ENCODE data around the gene PCDHB5. TPM values are rescaled to one million over a fixed set of nuclear protein-coding genes. Genes with fewer than 3 reads are reported as not detected.
A peak's percentile ranks its signal among the peaks of the same experiment; 100 is the strongest.
"Not testable (repeated sequence)": the region's sequence is repeated elsewhere in the genome, so short reads cannot be mapped to it uniquely, and the experiment has no call there.

Gene PCDHB5
- total RNA-seq, 1 donor, result 2.9 TPM

DNA sequence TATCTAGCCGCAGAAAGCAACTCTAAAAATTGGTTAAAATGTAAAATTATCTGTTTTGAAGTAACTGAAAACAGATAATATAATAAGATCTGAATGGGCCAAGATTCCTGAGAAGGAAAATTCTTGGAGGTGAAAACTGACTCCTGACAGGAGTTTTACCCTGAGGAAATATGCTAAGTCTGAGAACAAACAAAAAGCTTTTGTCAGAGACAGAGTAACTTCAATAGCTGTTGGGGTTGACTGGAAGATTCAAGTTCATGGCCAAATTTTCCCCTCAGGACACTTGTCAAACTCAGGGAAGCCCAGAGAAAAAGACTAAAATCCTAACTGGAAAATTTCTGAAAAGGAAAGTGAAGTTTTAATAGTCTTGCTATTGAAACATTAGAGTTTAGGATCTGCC, 7.7 kb upstream of the PCDHB5 start:
- Histone ChIP-seq H3K27me3 (ENCODE audit: insufficient read depth, low read length) (no peaks in the 10 kb centered on the region), H3K4me1 (ENCODE audit: insufficient read depth, low read length) (no peaks in the 10 kb centered on the region), H3K4me2 (ENCODE audit: insufficient read depth, low read length) (no peak overlapping the region), H3K4me3 (ENCODE audit: insufficient read depth, low read length) (no peak overlapping the region), H3K9me3 (ENCODE audit: low read depth, low read length) (no peaks in the 10 kb centered on the region), H3K79me2 (ENCODE audit: insufficient read depth, low read length) (no peaks in the 10 kb centered on the region), H3K36me3 (ENCODE audit: insufficient read depth, low read length) (no peaks in the 10 kb centered on the region), H4K20me1 (ENCODE audit: insufficient read depth, low read length) (no peaks in the 10 kb centered on the region), H2AFZ (ENCODE audit: low read length) (no peak overlapping the region), H3K27ac (ENCODE audit: low read depth, low read length) (no peak overlapping the region)
- no peak for DNase-seq (ENCODE audit: insufficient read length, low spot score, missing footprints)
- TF ChIP-seq, protein P1, sequence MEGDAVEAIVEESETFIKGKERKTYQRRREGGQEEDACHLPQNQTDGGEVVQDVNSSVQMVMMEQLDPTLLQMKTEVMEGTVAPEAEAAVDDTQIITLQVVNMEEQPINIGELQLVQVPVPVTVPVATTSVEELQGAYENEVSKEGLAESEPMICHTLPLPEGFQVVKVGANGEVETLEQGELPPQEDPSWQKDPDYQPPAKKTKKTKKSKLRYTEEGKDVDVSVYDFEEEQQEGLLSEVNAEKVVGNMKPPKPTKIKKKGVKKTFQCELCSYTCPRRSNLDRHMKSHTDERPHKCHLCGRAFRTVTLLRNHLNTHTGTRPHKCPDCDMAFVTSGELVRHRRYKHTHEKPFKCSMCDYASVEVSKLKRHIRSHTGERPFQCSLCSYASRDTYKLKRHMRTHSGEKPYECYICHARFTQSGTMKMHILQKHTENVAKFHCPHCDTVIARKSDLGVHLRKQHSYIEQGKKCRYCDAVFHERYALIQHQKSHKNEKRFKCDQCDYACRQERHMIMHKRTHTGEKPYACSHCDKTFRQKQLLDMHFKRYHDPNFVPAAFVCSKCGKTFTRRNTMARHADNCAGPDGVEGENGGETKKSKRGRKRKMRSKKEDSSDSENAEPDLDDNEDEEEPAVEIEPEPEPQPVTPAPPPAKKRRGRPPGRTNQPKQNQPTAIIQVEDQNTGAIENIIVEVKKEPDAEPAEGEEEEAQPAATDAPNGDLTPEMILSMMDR (IDR thresholded peaks at IDR 0.05; ENCODE audit: extremely low read depth, low read depth, low read length), result no peak

DNA sequence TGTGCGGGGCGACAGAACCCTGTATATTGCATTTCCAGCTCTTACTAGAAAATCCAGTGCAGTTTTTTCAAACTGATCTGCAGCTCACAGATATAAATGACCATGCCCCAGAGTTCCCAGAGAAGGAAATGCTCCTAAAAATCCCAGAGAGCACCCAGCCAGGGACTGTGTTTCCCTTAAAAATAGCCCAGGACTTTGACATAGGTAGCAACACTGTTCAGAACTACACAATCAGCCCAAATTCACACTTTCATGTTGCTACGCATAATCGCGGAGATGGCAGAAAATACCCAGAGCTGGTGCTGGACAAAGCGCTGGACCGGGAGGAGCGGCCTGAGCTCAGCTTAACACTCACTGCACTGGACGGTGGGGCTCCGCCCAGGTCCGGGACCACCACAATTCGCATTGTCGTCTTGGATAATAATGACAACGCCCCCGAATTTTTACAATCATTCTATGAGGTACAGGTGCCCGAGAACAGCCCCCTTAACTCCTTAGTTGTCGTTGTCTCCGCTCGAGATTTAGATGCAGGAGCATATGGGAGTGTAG, 786 bp downstream of the PCDHB5 start:
- TF ChIP-seq, protein P1 (IDR thresholded peaks at IDR 0.05; ENCODE audit: extremely low read depth, low read depth, low read length), result no peak
- Histone ChIP-seq H3K9me3 (ENCODE audit: low read depth, low read length) (no peaks in the 10 kb centered on the region), H3K27ac (ENCODE audit: low read depth, low read length) (no peak overlapping the region), H3K36me3 (ENCODE audit: insufficient read depth, low read length) (no peaks in the 10 kb centered on the region), H4K20me1 (ENCODE audit: insufficient read depth, low read length) (no peaks in the 10 kb centered on the region), H3K79me2 (ENCODE audit: insufficient read depth, low read length) (no peaks in the 10 kb centered on the region), H3K27me3 (ENCODE audit: insufficient read depth, low read length) (no peaks in the 10 kb centered on the region), H2AFZ (ENCODE audit: low read length) (no peak overlapping the region), H3K4me3 (ENCODE audit: insufficient read depth, low read length) (peak overlapping the region; percentile 67), H3K4me2 (ENCODE audit: insufficient read depth, low read length) (peak overlapping the region; percentile 66), H3K4me1 (ENCODE audit: insufficient read depth, low read length) (no peaks in the 10 kb centered on the region)
- no peak for DNase-seq (ENCODE audit: insufficient read length, low spot score, missing footprints)

DNA sequence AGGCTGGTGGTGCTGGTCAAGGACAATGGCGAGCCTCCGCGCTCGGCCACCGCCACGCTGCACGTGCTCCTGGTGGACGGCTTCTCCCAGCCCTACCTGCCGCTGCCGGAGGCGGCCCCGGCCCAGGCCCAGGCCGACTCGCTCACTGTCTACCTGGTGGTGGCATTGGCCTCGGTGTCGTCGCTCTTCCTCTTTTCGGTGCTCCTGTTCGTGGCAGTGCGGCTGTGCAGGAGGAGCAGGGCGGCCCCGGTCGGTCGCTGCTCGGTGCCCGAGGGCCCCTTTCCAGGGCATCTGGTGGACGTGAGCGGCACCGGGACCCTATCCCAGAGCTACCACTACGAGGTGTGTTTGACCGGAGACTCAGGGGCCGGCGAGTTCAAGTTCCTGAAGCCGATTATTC, 2.3 kb downstream of the PCDHB5 start:
- H3K36me3 ChIP-seq (ENCODE audit: insufficient read depth, low read length); H3K4me3 ChIP-seq (ENCODE audit: insufficient read depth, low read length); H3K79me2 ChIP-seq (ENCODE audit: insufficient read depth, low read length); H3K27ac ChIP-seq (ENCODE audit: low read depth, low read length); H3K4me1 ChIP-seq (ENCODE audit: insufficient read depth, low read length); H2AFZ ChIP-seq (ENCODE audit: low read length); H3K27me3 ChIP-seq (ENCODE audit: insufficient read depth, low read length); H4K20me1 ChIP-seq (ENCODE audit: insufficient read depth, low read length); H3K4me2 ChIP-seq (ENCODE audit: insufficient read depth, low read length); DNase-seq (ENCODE audit: insufficient read length, low spot score, missing footprints); H3K9me3 ChIP-seq (ENCODE audit: low read depth, low read length): not testable (repeated sequence)

DNA sequence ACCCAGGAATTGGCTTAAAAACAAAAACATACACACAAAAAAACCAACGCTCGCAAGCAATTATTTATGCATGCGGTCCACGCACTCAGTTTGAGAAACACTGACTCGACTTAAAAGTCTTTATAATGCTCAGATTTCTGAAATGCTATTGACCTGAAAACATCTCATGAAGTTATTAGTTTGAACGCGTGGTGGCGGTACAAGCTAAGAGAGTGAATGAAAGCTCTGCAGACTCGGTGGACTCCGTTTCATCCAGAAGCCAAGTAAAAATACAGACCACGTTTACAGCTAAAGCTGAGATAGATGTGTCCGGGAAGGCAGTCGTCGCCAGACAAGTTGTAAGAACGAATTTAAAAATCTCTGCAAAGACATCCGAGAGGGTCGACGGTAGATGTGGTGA, 14.8 kb downstream of the PCDHB5 start, which contains the start of gene PCDHB6:
TSS of gene PCDHB6 (plus strand) at position 246 of the 400 bp plus-strand sequence. CDS start 201 bp downstream, outside the sequence.
- TF ChIP-seq, protein P1 (IDR thresholded peaks at IDR 0.05; ENCODE audit: extremely low read depth, low read depth, low read length), result peak; percentile 43
- no peak for DNase-seq (ENCODE audit: insufficient read length, low spot score, missing footprints)
- Histone ChIP-seq H3K27me3 (ENCODE audit: insufficient read depth, low read length) (no peaks in the 10 kb centered on the region), H3K79me2 (ENCODE audit: insufficient read depth, low read length) (no peaks in the 10 kb centered on the region), H3K4me2 (ENCODE audit: insufficient read depth, low read length) (peak within 1 kb of the TSS; percentile 64), H3K36me3 (ENCODE audit: insufficient read depth, low read length) (no peaks in the 10 kb centered on the region), H2AFZ (ENCODE audit: low read length) (peak within 1 kb of the TSS; percentile 41), H3K4me3 (ENCODE audit: insufficient read depth, low read length) (peak within 1 kb of the TSS; percentile 45), H3K27ac (ENCODE audit: low read depth, low read length) (no peak within 1 kb of the TSS), H4K20me1 (ENCODE audit: insufficient read depth, low read length) (no peaks in the 10 kb centered on the region), H3K9me3 (ENCODE audit: low read depth, low read length) (no peaks in the 10 kb centered on the region), H3K4me1 (ENCODE audit: insufficient read depth, low read length) (no peaks in the 10 kb centered on the region)

Data from osteoblast (primary cell).